Measurements from ENCODE around the gene CHEK2. TPM values are rescaled to one million over a fixed set of nuclear protein-coding genes. Genes with fewer than 3 reads are reported as not detected.

Gene CHEK2
- total and polyA plus RNA-seq, 2 of the 4 experiments (the other 2 are of a cell fraction), result 9.9 to 16.1 TPM

GRCh38 chr22:28737701-28738100 is 3.9 kb downstream of the CHEK2 start:
- no peaks in the 10 kb centered on the region for H3K4me1 ChIP-seq (ENCODE audit: control insufficient read depth, insufficient read depth, low read length)
- no peak overlapping the region for H3K4me2 ChIP-seq (ENCODE audit: low read depth, low read length)
- no CpG with 5 or more reads among the region's 3 CpGs for WGBS, 2 experiments (ENCODE audit: extremely low coverage in 2 of 2, insufficient read length in 1 of 2)
- H3K18ac ChIP-seq (ENCODE audit: low read depth, low read length), result no peak overlapping the region
- H2BK20ac ChIP-seq (ENCODE audit: low read depth, low read length), result no peak overlapping the region
- H3K56ac ChIP-seq (ENCODE audit: extremely low read depth, insufficient read depth, low read length), result no peak overlapping the region
- CTCF ChIA-PET, result interaction anchor here (0.6 kb wide), 1 partner anchor 63 kb away, joined by 4 read pairs; no protein-coding TSS in a partner anchor
- H3K27me3 ChIP-seq (ENCODE audit: control insufficient read depth, insufficient read depth, low read length), result no peaks in the 10 kb centered on the region
- no peak for ATAC-seq (ENCODE audit: low read depth)
- peaks cover 13 to 18% of the 10 kb centered on the region in 2 experiments for H3K79me1 ChIP-seq (ENCODE audit: low read depth in 1 of 2, low read length in 2 of 2)
- no peak overlapping the region for H3K27ac ChIP-seq (ENCODE audit: insufficient read depth, low read length)
- no peak overlapping the region for H2BK5ac ChIP-seq (ENCODE audit: low read depth, low read length, poor library complexity, severe bottlenecking)
- no peak overlapping the region for H4K91ac ChIP-seq (ENCODE audit: insufficient read depth, low read depth, low read length)
- no peak overlapping the region for H2BK15ac ChIP-seq (ENCODE audit: low read depth, low read length)
- no peak overlapping the region for H3K14ac ChIP-seq (replicated peaks; ENCODE audit: low read depth, low read length)
- H3K36me3 ChIP-seq (ENCODE audit: control insufficient read depth, insufficient read depth, low read length), result no peaks in the 10 kb centered on the region; the same call in 1 of the 2 replicates
- H2BK120ac ChIP-seq (ENCODE audit: low read depth, low read length), result no peak overlapping the region
- H2AK9ac ChIP-seq (replicated peaks; ENCODE audit: low read depth, low read length, poor library complexity), result no peak overlapping the region
- POLR2A ChIA-PET (ENCODE audit: unreplicated experiment), result no interaction called here
- DNase-seq, result no peak
- H3K4ac ChIP-seq (ENCODE audit: low read depth, low read length), result no peak overlapping the region
- no peak for TF ChIP-seq RCOR1 (IDR thresholded peaks at IDR 0.05; ENCODE audit: insufficient replicate concordance, low read length)
- no peak for TF ChIP-seq SMC3 (IDR thresholded peaks at IDR 0.05; ENCODE audit: low read depth, low read length)
- TF ChIP-seq POLR2A (IDR thresholded peaks at IDR 0.05; ENCODE audit: low read depth, low read length), result no peak
- no peak for TF ChIP-seq CEBPB (IDR thresholded peaks at IDR 0.05; ENCODE audit: low read depth, low read length)
- no peak for TF ChIP-seq MAZ (IDR thresholded peaks at IDR 0.05; ENCODE audit: borderline replicate concordance, low read depth, low read length)
- no peak for TF ChIP-seq MAFK (IDR thresholded peaks at IDR 0.05; ENCODE audit: low read depth, low read length)
- no peaks in the 10 kb centered on the region for H4K20me1 ChIP-seq (ENCODE audit: insufficient read depth, low read length)
- in situ Hi-C loops (cut with MboI; ENCODE audit: low sequenced_read_pairs) (no loop called here), intact Hi-C loops (cut with micrococcal nuclease) (no loop called here), dilution Hi-C loops (cut with HindIII; ENCODE audit: low sequenced_read_pairs, unreplicated experiment) (no loop called here)
- H3K9me1 ChIP-seq (ENCODE audit: insufficient read depth, low read length), result 0 out of 2 replicates have a peak, but pooled peaks cover 3% of the 10 kb centered on the region
- no peak overlapping the region for H2AFZ ChIP-seq (replicated peaks; ENCODE audit: low read length, poor library complexity)
- no peak overlapping the region for H4K8ac ChIP-seq (ENCODE audit: low read depth in 2 of 2, low read length in 2 of 2)
- BruUV-seq (replicated peaks), result no TSS peak
- H3K9me3 ChIP-seq (ENCODE audit: control insufficient read depth, insufficient read depth, low read length), result no peaks in the 10 kb centered on the region
- H4K5ac ChIP-seq (ENCODE audit: low read depth, low read length), result no peak overlapping the region
- no peak overlapping the region for H3K9ac ChIP-seq (ENCODE audit: low read depth, low read length)
- no peak overlapping the region for H3K4me3 ChIP-seq (ENCODE audit: insufficient read depth, low read depth, low read length)
- H2AK5ac ChIP-seq (ENCODE audit: low read depth, low read length), result no peak overlapping the region
- H3K23ac ChIP-seq (ENCODE audit: low read depth, low read length), result no peak overlapping the region
